Measurements from ENCODE around the gene RFPL4AL1.
"Not testable (repeated sequence)": the region's sequence is repeated elsewhere in the genome, so short reads cannot be mapped to it uniquely, and the experiment has no call there.

The RFPL4AL1 gene

GRCh38 chr19:55766466-55766865, 2.5 kb upstream of the RFPL4AL1 start:
- TF ChIP-seq, protein P1, sequence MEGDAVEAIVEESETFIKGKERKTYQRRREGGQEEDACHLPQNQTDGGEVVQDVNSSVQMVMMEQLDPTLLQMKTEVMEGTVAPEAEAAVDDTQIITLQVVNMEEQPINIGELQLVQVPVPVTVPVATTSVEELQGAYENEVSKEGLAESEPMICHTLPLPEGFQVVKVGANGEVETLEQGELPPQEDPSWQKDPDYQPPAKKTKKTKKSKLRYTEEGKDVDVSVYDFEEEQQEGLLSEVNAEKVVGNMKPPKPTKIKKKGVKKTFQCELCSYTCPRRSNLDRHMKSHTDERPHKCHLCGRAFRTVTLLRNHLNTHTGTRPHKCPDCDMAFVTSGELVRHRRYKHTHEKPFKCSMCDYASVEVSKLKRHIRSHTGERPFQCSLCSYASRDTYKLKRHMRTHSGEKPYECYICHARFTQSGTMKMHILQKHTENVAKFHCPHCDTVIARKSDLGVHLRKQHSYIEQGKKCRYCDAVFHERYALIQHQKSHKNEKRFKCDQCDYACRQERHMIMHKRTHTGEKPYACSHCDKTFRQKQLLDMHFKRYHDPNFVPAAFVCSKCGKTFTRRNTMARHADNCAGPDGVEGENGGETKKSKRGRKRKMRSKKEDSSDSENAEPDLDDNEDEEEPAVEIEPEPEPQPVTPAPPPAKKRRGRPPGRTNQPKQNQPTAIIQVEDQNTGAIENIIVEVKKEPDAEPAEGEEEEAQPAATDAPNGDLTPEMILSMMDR (IDR thresholded peaks at IDR 0.05; ENCODE audit: insufficient read depth, missing control alignments) = no peak
- DNase-seq (ENCODE audit: insufficient read length, low spot score) = no peak
- FAIRE-seq = no peak

DNA sequence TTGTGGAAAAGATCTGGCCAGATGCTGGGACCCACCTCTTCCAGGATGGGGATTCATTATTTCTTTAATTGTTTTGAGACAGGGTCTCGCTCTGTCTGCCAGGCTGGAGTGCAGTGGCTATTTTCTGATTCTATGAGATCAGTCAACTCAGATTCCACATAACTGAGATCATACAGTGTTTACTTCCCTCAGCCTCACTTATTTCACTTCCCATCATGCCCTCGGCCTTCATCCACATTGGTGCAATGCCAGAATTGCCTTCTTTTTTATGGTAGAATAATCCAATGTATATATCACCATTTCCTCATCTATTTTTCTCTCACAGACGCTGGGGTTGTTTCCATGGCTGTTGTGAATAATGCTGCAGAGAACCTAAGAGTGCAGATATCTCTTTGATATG, 714 bp downstream of the RFPL4AL1 start:
- DNase-seq (ENCODE audit: insufficient read length, low spot score); FAIRE-seq: not testable (repeated sequence)

DNA sequence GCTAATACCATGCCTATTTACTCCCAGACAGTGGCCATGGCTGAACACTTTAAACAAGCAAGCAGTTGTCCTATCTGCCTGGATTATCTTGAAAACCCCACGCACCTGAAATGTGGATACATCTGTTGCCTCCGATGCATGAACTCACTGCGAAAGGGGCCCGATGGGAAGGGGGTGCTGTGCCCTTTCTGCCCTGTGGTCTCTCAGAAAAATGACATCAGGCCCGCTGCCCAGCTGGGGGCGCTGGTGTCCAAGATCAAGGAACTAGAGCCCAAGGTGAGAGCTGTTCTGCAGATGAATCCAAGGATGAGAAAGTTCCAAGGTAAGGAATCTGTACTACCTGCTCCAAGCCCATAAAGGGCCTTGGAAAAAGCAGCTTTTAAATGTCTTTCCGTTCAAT, 8.6 kb downstream of the RFPL4AL1 start:
- no peak for DNase-seq (ENCODE audit: insufficient read length, low spot score)
- TF ChIP-seq, protein P1 (IDR thresholded peaks at IDR 0.05; ENCODE audit: insufficient read depth, missing control alignments) = peak; percentile 46
- no peak for FAIRE-seq

DNA sequence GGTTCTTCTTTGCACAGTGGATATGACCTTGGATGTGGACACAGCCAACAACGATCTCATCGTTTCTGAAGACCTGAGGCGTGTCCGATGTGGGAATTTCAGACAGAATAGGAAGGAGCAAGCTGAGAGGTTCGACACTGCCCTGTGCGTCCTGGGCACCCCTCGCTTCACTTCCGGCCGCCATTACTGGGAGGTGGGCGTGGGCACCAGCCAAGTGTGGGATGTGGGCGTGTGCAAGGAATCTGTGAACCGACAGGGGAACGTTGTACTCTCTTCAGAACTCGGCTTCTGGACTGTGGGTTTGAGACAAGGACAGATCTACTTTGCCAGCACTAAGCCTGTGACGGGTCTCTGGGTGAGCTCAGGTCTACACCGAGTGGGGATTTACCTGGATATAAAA, 9.4 kb downstream of the RFPL4AL1 start:
- DNase-seq (ENCODE audit: insufficient read length, low spot score) (no peak), FAIRE-seq (no peak)

DNA sequence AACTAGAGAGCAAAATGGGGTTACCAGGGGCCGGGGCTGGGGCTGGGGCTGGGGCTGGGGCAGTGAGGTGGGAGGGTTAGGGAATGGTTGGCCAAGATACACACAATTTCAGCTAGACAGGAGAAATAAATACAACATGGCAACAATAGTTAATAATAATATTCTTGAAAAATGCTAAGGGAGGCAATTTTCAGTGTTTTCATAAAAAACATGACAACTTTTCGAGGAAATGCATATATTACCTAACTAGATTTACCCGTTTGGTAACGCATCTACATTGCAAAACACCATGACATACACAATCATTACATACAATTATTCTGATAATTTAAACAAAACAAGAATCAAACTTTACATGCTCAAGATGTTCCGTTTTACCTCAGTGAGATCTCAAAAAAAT, 12.2 kb downstream of the RFPL4AL1 start:
- FAIRE-seq = no peak
- no peak for DNase-seq (ENCODE audit: insufficient read length, low spot score)
- TF ChIP-seq, protein P1 (IDR thresholded peaks at IDR 0.05; ENCODE audit: insufficient read depth, missing control alignments) = no peak

More for the DNA sequence above, 9.4 kb downstream of the RFPL4AL1 start:
- TF ChIP-seq, protein P1 (IDR thresholded peaks at IDR 0.05; ENCODE audit: insufficient read depth, missing control alignments) = no peak

DNA sequence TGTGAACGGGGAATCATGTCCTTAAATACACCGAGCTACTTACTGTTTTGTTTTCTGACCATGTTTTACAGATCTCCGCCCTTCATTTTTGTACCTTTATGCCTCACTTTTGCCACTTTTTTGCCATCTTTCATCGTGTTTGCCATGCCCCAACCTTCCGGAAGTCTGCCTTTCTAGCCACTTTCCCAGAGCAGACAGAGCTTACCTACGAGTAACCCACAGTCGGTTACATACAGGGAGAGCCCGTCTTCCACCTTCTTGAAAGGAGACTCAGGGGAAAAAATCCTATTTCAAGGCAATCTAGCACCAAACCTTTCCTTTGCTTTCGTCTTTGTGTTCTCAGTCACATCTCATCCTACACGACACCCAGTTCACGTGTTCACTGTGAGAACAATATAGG, 26.1 kb downstream of the RFPL4AL1 start:
- FAIRE-seq = no peak
- TF ChIP-seq, protein P1 (IDR thresholded peaks at IDR 0.05; ENCODE audit: insufficient read depth, missing control alignments) = no peak
- DNase-seq (ENCODE audit: insufficient read length, low spot score) = no peak

- TF ChIP-seq, protein P1 (IDR thresholded peaks at IDR 0.05; ENCODE audit: insufficient read depth, missing control alignments) = no peak
- DNase-seq (ENCODE audit: insufficient read length, low spot score) = no peak
- FAIRE-seq = no peak
Observed at GRCh38 chr19:55801416-55801815, 32.5 kb downstream of the RFPL4AL1 start.

- FAIRE-seq (no peak), DNase-seq (ENCODE audit: insufficient read length, low spot score) (no peak)
- TF ChIP-seq, protein P1 (IDR thresholded peaks at IDR 0.05; ENCODE audit: insufficient read depth, missing control alignments) = no peak
Observed at GRCh38 chr19:55802281-55802680, 33.4 kb downstream of the RFPL4AL1 start.

Data from D721Med (cell line).